Fibroblast of lung (primary cell): ENCODE results near the gene STARD13.

Source experiments
- EZH2 ChIP-seq: IDR thresholded peaks from 2 replicates; pipeline ENCODE4 v1.5.1; 2012; ENCODE audit warnings: low read length, control low read depth, mild to moderate bottlenecking; ENCODE audit errors: missing control alignments
- TF ChIP-seq, protein P1 (sequence below), 2 donors: IDR thresholded peaks in 1 of 2; conservative IDR thresholded peaks in 1 of 2; 1 replicate in 1 of 2; 2 replicates in 1 of 2; pipeline ENCODE4 v1.5.1; 2011 to 2012; ENCODE audit warnings: low read length in 2 of 2, control low read depth in 1 of 2, inconsistent platforms in 1 of 2, low read depth in 1 of 2, mild to moderate bottlenecking in 1 of 2

DNA sequence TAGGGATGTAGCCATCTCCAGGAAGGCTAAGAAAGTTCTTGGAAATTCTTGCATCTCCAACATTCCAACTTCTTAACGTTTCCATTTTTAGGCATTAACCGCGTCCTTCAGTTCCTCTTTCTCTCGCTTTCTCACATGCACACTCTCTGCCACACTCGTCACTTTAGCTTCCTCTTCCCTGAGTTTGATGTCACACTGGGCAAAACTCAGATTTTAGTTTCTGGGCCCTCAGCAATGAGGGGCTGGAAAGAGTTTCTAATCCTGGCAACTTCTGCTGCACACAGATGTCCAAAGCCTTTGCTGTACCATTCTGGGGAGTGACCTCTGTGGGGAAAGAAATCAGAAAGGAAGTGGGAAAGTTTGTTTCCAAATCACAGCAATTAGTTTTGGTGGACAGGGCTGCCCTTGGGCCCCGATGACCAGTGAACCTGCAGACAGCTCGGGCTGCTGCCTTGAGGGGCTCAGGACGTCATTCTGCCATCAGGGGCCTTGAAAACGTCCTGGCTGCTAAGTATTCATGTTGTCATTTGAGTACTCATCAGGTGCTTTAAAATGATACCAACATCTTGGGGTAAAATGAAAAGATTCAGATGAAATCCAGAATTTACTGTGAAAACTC lies 180.1 kb downstream of the STARD13 start:
- TF ChIP-seq, protein P1, sequence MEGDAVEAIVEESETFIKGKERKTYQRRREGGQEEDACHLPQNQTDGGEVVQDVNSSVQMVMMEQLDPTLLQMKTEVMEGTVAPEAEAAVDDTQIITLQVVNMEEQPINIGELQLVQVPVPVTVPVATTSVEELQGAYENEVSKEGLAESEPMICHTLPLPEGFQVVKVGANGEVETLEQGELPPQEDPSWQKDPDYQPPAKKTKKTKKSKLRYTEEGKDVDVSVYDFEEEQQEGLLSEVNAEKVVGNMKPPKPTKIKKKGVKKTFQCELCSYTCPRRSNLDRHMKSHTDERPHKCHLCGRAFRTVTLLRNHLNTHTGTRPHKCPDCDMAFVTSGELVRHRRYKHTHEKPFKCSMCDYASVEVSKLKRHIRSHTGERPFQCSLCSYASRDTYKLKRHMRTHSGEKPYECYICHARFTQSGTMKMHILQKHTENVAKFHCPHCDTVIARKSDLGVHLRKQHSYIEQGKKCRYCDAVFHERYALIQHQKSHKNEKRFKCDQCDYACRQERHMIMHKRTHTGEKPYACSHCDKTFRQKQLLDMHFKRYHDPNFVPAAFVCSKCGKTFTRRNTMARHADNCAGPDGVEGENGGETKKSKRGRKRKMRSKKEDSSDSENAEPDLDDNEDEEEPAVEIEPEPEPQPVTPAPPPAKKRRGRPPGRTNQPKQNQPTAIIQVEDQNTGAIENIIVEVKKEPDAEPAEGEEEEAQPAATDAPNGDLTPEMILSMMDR (conservative IDR thresholded peaks at IDR 0.05 in 1 of 2, IDR thresholded peaks at IDR 0.05 in 1 of 2; ENCODE audit: low read depth in 1 of 2, low read length in 2 of 2) = no peak
- no peak for TF ChIP-seq EZH2
